Frontal cortex (tissue), 4 donors: ENCODE data around the gene ANKRD63. TPM values are rescaled to one million over a fixed set of nuclear protein-coding genes. Genes with fewer than 3 reads are reported as not detected.

ENCODE experiments used
- DNase-seq, 2 donors: peaks; one replicate each; pipeline ENCODE4 v3.0.0; 2012; ENCODE audit warnings: low spot score in 2 of 2
- FAIRE-seq: peaks from 2 replicates; lab custom pipeline; 2012; peaks lifted over from hg19 to GRCh38; lab: Jason Lieb, UNC
- total RNA-seq: library from RNA; depleted of rRNA; stranded (reverse); fragments of >200 nt; gene quantifications from one replicate; pipeline ENCODE4 v1.2.3, GENCODE V29; 2014
- donor health status: control.
- donor health status: control.
- donor health status: control.

Gene ANKRD63
- total RNA-seq, 1 donor from 2014 or later: 2.0 TPM

- FAIRE-seq: no peak
- DNase-seq: no peak
Observed at GRCh38 chr15:40297356-40297755, 14.5 kb upstream of the ANKRD63 start.

DNA sequence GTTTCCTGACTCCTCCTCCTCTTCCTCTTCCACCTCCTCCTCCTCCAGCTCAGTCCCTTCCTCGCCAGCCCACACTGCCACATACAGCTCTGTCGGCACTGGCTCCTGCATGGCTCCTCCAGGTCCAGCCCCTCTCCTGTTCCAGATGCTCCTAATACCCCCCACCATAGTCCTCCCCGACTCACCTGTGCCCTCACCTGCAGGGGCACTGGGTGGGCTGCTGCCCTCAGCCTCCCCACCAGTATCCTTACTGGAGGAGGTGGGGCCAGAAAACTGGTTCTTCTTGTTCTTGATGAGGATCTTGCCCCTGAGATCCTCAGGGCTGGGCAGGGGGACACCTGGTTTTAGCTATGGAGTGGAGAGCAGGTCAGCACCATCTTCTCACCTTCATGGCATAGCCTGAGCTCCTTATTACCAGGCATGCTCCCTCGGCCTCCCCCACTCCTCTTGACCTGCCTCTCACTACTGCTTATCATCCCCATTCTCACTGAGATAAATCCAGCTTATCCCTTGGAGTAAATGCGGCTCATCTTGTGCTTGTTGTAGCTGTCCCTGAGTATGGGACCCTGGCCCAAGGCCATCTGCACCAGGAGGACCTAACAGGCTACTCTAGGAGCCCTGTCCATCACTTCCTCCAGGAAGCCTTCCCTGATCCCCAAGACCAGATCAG, 13.8 kb upstream of the ANKRD63 start:
- FAIRE-seq: no peak
- DNase-seq: no peak

DNA sequence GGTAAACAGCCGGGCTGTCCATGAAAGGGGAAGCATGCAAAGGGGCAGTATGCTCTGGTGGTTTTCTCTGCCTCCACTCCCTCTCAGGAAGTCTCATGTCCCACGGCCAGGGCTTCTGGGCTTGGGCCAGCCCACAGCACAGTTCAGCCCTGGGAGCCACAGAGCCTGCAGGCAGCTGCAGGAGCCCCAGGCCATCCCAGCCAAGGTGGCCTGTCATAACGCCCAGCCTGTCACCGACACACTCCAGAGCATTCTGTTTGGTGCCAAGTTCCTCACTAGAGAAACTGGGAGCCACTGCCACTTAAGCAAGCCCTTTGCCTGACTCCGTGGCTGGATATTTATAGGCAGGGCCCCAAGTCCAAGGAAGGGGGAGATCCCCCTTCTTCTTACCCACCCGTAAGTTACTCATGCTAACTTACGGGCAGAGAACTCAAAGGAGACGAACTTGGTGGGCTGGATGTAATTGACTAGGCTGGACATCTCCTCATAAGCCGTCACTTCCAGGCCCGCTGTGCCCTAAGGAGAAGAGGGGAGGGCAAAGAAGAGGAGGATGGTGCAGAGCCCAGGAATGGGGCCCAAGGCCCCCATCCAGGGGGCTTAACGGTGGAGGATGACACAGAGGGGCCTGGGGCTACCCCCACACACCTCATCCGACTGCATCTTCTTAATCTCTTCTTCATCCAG, 13.2 kb upstream of the ANKRD63 start:
- DNase-seq (no peak), FAIRE-seq (no peak)

DNA sequence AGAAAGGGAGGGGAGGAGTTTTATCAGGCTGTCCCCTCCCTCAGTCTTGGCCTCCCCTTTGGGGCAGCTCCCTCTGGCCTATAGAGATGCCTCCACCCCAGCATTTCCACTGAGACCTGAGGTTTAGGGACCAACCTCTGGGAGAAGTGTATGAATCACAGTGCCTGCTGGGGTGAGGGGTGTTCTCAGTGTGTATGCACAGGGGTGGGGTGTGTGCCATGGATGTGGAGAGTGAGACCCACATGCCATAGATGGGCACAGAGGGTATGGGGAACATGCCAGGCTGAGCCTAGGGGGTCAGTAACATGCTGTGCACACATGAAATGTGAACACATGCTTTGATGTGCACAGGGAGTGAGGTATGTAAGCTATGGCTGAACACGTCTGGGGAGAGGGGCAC, 12.4 kb upstream of the ANKRD63 start:
- FAIRE-seq (no peak), DNase-seq (no peak)

DNA sequence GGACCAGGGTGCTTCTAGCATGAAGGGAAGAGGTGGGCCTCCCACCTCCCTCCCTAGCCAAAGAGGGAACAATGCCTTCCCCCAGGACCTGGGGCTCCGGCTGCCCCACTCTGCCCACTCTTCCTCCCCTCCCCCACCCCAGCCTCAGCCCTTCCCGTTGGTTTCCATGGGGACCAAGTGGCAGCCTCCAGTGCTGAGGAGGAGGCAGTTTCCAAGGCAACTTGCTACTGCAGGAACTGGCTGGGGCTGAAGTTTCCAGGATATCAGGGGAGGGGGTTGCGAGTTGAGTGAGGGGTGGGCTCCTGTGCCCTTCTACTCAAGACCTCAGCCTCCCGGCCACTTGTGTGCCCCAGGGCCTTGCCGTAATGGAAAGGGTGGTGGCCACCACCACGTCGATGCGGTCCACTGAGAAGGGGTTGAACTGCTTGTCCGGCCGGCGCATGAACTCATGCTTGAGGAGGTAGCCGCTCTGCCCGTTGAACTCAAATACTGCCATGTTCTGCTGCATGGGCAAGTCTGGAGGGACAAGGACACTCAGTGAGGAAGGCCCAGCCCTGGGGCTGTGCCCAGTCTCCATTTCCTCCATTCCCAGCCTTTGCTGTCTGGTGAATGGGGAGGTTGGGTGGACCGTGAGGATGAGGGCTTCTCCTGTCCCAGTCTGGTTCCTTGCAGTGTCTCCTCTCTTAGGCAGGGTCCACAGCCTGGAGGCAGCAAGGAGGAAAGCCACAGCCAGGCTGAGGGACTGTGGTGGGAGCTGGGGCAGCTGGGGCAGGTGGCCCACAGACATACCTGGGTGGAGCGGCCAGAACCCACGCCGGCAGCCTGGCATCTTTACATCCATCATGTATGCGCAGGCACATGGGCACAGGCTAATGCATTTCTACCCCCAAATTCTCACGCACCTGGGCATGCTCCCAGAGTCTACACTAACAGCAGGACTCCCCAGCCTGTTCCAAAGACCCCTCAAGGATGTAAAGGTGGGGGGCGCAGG, 11.3 kb upstream of the ANKRD63 start:
- FAIRE-seq (no peak), DNase-seq (peak in 1 of 2 donors; percentile 58)

- DNase-seq (no peak), FAIRE-seq (no peak)
Observed at GRCh38 chr15:40293006-40293405, 10.1 kb upstream of the ANKRD63 start.

DNA sequence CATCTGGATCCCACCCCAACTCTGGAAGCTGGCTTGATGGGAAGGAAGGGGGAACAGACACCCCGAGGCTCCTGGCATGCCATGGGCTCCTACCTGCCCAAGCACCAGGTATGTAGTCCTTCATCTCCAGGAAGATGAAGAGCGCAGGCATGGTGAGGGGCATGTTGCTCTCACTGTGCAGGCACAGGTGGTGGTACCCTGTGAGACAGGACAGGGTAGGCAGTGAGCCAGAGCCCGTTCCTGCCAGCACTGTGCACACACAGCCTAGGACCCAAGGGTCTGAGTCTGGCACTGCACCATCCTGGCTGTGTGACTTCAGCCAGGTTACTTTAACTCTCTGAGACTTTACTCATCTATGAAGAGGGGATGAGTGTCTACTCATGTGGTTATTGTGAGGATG, 9.4 kb upstream of the ANKRD63 start:
- FAIRE-seq (no peak), DNase-seq (no peak)

GRCh38 chr15:40290918-40291574, 8.2 kb upstream of the ANKRD63 start:
- DNase-seq (peak in 1 of 2 donors; percentile 50), FAIRE-seq (no peak)

DNA sequence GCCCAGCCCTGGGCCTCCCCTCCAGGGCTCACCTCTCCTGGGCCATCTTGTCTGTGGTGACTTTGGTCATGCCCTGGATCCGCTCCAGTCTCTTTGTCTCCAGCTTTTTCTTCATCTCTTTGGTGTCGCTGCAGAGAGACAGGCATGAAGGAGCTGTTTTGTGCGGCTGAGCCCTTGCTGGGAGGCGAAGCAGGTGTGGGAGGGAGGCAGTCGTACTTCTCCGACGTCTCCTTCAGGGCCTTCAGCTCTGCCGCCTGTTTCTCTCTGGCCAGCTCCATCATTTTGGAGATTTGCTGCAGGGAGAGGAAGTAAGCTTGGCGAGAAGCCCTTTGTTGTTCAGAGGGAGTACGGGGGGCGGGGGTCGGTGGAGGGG, 7.7 kb upstream of the ANKRD63 start:
- no peak for FAIRE-seq

DNA sequence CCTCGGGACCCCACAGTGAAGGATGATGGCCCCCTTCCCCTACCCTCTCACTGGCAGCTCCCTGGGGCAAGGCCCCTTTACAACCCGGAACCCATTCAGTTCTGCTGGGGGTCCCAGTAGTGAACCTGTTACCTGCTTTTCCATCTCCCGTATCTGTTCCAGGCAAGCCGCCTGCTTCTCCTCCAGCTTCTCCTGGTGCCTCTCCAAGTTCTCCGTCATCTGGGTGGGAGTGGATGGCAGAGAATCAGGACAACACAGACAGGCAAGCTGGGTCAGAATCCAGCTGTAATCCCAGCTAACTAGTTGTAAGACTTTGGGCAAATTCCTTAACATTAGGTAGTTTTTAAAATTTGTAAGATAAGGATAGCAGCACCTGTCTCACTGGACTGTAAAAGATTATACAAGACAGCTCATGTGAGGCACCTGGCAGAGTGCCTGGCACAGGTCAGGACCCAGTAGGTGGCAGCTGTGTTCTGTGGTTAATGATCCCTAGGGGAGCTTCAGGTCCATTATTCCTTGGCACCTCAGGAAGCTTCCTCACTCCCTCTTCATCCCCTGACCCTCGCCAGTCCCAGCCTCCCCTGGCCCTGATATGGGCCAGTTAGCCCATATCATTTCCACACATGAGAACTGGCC, 6.4 kb upstream of the ANKRD63 start:
- FAIRE-seq (no peak), DNase-seq (no peak)

More for the DNA sequence above, 7.7 kb upstream of the ANKRD63 start:
- no peak for DNase-seq

DNA sequence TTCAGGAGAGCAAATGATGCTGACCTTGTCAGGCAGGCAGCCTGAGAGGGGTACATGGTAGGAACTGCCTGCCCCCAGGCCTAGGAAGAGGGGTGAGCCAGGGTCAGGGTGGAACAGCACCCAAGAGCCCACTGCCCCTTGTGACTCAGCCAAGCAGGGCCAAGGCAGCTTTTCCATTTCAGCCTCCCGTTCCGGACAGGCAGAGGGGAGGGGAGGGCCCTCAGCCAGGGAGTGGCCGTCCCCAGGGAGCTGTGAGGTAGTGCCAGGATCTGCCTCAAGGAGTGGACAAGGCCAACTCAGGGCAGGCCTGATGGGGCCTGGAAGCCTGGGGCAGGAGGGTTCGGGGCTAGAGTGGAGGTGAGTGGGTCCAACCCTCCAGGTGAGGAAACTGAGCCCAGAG, 5.1 kb upstream of the ANKRD63 start:
- no peak for FAIRE-seq
- DNase-seq: no peak

GRCh38 chr15:40287505-40287904, 4.6 kb upstream of the ANKRD63 start:
- DNase-seq (no peak), FAIRE-seq (no peak)

DNA sequence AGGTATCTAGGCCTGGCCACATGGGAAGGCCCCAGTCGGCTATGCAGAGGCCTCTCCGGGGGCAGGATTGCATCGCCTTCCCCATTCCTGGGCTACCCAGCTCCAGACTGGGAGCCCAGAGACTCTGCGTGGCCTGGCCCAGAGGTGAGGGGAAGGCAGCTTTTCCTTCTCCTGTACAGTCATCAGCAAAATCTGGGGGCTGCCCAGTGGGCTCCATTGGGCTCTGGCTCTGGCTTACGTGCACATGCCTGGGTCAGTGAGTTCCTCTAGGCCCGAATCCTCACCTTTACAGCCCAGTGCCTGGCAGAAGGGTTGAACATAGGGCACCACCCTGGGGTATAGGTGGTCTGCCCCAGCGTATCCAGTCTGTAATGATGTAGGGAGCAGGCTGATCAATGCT, 3.9 kb upstream of the ANKRD63 start:
- DNase-seq (no peak), FAIRE-seq (no peak)

GRCh38 chr15:40286061-40286532, 3.2 kb upstream of the ANKRD63 start:
- DNase-seq (no peak), FAIRE-seq (no peak)

DNA sequence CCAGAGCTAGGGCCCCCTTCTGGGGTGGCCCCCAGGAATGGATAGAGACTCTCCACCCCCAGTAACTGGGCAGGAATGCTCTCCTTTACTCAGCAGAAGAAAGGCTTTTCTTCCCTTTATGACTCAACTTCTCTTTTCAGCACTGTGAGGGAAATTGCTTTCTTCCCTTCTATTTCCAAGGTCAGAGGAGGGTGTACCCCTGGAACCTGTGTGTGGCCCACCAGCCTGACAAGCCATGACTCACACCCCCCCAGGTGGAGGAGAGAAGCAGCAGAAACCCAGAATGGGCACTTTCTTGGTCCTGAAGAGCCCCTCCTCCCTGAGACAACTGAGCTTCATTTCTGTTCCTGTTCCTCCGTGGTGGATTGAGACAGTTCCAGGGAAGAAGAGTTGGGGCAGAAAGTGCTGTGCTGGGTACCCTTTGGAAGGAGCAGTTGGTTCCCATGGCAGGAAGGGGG, 2.7 kb upstream of the ANKRD63 start:
- FAIRE-seq (no peak), DNase-seq (no peak)

- DNase-seq: no peak
- FAIRE-seq: no peak
Observed at GRCh38 chr15:40285151-40285550, 2.3 kb upstream of the ANKRD63 start.

GRCh38 chr15:40283615-40284300, 894 bp upstream of the ANKRD63 start:
- DNase-seq (no peak), FAIRE-seq (no peak)

GRCh38 chr15:40282147-40282868, 556 bp downstream of the ANKRD63 start:
- FAIRE-seq: no peak
- DNase-seq: peak; percentile 52 to 61
